HG03066 (cell line): Measurements from ENCODE around the gene TTC39A.

Source experiments
- ATAC-seq: cut with Tn5 transposase; IDR thresholded peaks from one replicate; pipeline ENCODE4 v1.9.1; 2021; ENCODE audit warnings: low read depth; ENCODE audit not compliant: unreplicated experiment

The TTC39A gene

DNA sequence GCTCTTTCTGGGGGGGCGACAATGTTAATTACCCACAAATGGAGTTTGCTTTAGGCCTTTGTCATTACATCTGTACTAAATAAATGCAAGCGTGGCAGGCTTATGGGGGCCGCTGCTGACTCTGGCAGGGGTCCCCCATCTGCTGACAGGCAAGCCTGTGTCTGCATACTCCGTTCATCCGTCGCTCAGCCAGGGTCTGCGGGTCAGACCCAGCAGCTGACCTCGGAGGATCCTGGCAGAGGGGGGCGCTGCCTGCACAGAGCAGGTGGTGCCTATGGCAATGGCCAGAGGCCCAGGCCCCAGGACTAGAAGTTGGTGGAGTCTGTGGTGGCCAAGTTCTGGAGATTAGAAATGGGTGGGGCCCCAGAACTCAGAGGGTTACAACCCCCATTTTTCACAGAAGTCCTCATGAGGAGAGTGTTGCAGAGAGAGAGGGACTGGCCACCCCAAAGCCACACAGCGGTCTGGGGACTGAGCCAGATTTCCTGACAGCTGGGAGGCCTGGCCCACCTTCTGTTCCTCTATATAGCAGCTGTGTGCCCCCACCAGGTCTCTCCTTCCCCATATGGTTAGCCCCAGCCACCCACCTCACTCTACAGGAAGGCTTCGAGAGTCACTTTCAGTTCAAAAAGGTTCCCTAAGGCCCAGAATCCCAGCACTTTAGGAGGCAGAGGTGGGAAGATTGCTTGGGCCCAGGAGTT is 31.0 kb downstream of the TTC39A start:
- ATAC-seq = no peak

DNA sequence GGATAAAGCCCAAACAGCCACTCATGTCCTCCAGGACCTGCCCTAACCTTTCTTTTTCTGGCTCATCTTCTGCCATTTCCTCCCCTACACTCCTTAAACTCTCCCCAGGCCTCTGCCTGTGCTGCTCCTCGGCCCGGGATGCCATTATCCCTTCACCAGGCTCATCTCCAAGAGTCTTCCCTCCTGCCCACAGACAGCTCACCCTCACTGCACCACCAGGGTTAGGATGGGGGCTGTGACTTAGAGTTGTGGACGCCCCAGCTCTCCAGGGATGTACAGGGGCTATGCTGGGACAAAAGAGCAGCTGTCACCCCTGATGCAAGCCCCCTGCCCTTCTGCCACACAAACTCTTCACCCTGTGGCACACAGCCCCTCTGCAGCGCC is 32.0 kb downstream of the TTC39A start:
- ATAC-seq = no peak

DNA sequence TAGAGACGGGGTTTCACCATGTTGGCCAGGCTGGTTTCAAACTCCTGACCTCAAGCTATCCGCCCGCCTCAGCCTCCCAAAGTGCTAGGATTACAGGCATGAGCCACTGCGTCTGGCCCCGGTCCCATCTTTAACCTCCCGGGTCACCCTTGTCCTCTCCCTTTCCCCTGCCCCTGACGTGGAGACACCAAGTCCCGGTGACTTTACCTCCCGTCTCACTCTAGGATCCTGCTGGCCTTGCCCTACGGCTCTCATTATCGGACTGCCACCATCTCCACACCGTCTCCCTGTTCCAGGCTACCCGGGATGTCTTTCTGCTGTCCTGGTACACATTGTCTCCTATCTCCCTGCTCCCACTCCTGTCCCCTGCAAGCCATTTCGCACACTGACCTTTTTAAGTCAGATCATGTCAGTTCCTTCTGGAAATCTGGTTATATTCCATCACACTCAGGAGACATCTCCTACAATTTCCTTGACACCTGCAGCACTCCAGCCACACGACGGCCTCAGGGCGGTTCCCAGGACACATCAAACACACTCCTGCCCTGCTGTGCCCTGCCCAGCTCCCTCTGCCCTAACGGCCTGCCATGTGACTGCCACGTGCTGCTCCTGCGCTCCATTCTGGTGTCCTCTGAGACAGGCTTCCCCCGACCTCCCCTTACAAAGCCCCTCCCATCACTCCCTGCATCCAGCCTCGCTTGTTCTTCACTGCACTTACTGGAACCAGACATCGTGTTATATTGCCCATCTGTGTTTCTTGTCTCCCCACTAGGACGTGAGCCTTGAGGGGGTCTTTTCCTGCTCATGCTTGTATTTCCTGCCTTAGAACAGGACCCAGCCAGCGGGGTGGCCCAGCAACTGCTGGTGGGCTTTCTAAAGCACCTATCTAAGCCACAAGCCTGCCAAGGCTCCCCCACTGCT is 32.7 kb downstream of the TTC39A start:
- ATAC-seq = no peak

DNA sequence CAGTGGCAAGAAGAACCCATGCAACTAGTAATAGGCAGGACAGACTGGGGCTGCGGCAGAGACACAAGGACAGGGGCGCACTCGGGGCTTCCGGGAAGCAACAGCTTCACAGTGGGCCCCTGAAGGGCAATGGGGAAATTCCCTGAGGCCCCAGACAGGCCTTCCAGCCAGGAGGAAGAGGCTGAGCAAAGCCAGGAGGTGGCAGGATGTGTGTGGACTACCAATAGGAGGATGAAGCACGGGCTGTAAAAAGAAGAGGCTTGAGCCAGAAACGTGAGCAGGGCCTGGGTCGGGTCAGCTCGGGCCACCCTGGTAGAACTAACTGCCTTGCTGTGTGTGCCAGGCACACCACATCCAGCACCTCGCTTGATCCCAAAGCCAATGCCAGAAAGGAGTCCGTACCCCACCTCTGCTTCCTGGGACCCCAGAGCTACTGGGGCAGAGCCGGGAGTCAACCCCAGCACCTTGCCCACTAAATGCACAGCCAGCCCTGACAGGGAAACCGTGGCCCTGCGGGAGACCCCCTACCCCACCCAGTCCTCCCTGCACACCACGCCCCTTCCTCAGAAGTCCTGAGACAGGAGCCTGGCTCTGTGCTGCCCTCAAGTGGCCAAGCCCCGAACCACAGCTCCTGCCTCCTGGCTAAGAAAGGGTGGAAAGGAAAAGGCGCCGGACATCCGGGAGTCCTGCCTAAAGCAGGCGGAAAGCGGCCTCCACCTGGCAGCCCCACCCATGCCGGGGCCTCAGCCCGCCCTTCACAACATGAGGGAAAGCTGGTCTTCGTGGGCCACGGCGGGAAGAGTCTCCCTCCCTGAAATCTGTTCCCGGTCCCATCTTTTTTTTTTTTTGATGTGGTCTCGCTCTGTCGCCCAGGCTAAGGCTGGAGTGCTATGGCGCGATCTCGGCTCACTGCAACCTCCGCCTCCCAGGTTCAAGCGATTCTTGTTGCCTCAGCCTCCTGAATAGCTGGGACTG is 33.7 kb downstream of the TTC39A start:
- ATAC-seq = peak; percentile 57

DNA sequence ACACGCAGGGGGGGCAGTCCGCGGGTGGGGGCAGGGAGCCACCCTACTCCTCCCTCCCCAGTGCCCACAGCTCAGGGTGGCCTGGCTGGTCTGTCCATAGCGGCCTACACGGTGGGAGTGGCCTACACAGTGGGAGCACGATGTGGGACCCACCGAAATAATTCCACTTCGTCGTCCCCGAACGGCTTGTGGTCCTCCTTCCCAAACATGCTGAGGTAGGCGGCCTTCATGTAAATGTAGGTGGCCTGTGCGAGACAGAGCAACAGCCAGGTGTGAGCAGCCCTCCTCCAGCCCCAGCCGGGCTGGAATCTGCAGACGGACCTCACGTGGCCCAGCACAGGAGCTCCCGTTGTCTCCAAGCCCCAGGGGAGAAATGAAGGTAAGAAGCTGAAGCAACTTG is 34.4 kb downstream of the TTC39A start:
- no peak for ATAC-seq

DNA sequence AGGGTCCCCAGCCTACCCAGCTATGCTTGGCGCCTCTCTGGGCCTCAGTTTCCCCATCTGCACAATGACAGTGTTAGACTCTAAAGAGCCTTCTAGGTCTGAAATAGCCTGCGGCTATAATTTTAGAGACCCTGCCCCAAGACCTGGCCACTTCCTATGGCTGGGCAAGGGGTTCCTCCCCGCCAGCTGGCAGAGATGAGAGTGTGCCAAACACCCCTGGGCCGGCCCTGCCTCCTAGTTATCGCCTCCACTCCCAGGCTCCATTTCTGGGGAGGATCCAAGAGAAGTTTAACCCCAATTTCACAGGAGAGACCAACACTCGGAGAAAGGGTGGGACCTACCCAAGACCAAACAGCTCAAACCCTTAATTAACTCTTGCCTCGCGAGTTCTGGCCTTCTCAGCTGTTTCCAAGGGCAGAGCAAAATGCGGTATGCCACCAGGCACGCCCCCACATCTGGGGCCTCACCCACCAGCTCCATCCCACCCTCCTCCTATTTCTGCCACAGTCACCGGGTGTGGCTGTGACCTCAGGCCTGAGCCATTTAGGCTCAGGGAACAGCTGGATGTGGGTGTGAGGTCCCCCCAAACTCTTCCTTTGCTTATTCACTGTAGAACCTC is 35.7 kb downstream of the TTC39A start:
- no peak for ATAC-seq

DNA sequence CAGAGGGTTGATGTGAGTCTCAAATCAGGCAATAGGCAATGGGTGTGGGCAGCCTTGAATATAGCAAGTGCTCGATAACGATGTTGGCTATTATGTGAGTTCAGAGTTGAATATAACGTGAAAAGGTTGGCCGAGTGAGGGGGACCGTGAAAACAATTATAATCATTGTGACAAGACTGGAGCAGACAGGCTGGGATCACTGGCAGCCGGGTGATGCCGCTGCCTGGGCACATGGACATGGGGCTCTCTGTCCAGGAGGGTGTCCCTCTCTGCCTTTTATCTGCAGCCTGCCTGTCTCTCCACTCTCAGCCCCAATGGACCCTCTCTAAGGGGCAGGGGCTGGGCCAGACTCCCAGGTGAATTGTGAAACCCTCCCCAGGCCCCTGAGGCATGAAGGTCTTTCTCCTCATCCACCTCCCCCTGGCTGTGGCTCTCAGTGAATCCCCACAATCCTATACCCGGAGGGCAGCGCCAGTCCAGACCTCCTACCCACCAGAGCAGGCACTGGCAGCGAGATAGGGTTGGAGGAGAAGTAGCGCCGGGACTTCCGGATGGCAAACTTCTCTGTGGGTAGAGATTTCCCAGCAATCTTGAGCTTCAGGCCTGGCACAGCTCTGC is 36.4 kb downstream of the TTC39A start:
- ATAC-seq = no peak

DNA sequence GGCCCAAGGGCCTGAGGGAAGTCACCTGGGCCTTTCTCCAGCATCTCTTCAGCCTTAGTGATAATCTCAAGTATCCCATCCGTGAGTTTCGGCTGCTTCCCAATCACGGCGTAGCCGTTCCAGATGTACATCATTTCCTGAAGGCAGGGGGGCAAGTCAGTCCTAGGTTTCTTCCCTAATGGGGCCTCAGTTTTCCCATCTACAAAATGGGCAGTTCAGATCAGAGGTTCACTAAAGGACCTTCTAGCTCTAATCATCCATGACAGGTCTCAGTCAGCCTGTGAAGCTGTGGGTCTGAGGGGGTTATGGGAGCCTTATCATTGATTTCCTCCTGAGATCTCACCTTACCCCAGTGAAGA is 39.9 kb downstream of the TTC39A start:
- ATAC-seq = no peak

DNA sequence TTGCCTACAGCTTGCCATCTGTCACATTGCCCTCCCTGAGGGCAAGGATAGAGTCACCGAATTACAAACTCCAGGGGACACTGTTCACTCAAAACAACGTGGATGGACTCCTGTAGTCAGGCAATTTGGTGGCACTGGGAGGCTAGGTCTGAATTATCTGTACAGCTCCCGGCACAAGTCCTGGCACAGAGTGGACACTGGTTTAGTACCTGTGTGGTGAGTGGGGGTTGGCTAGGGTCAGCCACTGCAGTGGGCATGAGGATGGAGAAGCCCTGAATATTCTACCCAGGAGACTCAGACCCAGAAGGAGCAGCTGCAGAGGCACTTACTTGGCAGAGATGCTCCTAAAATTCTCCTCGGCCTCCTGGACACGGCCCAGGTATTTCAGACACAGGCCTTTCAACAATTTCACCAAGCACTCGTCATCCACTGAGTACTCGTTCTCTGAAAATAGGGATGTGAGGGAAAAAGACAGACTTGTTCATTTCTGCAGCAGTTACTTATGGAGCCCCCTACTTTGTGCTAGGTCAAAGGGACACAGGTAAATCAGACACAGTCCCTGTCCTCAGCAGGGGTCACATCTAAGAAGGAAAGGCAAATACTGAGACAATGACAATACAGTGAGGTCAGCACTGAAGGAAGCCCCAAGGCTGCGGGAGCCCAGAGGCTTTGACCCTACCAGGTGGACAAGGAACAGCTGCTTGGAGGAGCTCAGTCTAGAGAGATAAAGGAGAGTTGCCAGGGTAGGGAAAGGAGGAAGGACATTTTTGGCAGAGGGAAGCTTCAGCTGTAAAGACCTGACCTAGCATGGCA is 40.5 kb downstream of the TTC39A start:
- ATAC-seq = no peak

DNA sequence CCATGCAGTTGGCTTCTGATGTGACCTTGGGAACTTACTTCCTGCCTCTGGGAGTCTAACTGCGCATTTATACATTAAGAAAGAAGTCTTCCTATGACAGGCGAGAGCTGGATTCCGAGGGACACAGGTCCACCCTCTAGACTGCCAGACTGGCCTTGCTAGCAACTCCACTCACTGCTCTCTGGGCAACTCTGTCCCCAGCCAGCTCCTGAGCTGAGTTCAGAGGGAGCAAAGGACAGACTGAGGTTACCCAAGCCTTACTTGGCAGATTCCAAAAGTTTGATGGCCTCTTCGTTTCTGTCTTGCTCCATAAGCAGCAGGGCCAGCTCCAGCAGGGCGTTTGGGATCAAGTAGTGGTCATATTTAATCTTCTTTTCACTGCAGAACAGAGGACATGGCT is 41.8 kb downstream of the TTC39A start:
- no peak for ATAC-seq

DNA sequence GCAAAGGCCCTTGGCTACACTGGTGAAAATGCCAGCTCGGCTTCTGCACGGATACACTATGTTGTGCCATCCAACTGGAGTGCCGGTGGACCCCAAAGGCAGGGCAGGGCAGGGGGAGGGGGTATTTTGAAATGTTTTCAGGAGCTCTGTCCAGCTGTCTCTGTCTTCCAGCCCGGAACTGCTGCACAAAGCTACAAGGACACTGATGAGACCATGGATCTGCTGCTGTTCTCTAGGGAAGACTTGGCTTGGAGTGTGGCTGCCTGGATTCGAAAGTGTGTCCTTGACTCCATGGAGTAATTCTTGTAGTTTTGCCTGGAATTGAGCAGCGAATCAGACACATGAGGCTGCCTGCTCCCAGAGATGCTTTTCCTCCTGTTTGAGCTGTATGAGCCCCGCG is 42.4 kb downstream of the TTC39A start:
- ATAC-seq = no peak

DNA sequence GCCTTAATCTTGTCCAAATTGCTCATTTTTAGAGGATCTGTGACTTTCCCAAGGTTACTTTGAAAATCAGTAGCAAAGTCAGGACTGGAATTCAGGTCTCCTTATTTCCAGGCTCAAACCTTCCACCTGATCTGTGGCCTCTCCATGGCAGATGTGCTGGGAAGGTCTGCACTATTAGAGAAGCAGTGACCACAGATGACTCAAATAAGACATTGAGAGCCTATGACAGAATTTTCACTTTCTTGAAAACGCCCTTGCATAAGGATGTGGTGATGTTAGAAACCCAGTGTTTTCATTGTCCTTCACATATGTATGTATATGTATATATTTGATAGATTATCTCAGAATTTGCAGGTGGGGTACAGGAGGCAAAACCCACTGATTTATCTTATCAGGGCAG is 45.3 kb downstream of the TTC39A start:
- peak; percentile 94 for ATAC-seq

DNA sequence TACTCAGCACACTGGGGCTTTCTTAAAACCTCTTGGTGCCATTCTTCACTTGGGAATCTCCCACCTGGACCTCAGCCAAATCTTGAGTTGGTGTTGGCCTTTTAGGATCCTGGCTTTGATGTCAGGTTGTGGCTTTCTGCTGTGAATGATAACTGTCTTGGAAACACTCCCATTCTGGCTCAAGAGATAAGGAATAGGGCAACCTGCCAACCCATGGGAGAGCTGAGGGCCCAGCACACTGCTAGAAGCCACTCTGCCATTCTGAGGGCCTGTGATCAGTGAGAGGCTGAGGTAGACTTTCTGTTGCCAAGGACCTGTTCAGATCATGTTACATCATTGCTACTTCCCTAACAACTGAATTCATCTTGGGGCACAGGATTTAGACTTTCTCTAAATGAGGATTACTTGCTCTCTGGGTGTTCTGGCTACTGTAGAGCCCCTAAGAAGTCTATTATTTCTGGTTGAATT is 45.8 kb downstream of the TTC39A start:
- ATAC-seq = peak; percentile 36

DNA sequence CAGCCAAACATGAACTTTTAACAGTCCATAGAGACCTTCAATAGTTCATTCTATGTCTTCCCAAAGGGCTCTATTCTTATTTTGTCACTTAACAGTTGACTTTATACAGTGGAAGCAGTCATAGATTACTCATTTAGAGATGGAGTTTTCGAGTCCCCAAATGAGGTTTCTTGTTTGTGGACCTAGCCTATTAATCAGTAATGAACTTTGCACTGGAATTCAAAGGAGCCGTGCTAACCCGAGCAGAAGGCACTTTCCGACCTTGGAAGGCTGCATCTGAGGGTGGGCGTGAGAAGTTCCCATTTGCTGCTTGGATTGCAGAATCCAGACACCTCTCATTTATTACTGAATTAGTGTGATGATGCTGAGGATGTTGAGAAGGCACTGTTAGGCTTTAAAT is 46.4 kb downstream of the TTC39A start:
- ATAC-seq = no peak

DNA sequence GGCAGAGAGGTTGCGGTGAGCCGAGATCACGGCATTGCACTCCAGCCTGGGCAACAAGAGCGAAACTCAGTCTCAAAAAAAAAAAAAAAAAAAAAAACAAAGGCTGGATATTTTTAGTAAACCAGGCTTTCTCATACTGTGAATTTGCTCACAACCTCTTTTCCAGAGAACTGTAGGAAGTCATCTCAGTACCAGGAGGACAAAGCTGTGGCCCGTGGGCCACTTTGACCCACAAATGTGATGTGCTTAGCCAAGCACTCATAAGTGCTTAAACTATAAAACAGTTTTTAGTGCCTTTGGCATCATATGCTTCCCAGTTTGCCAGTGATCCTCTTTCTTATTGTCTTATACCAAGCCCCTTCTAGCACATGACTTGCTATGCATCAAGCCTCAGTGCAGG is 47.8 kb downstream of the TTC39A start:
- no peak for ATAC-seq

DNA sequence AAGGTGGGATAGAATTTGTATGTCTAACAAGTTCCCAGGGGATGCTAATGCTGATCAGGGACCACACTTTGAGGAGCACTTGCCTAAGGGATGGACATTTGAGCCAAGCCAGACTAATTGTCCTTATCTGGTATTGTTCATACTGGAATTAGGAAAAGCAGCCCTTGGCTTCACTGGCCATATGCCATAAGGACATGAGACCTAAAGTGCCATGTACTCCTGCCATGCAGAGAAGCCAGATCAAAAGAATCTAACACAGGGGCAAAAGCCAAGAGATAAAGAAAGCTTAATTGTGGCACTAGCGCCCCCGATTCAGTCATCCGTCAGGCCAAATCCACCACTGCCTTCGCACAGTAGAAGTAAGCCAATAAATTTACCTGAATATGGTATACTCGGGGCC is 48.6 kb downstream of the TTC39A start:
- ATAC-seq = no peak

DNA sequence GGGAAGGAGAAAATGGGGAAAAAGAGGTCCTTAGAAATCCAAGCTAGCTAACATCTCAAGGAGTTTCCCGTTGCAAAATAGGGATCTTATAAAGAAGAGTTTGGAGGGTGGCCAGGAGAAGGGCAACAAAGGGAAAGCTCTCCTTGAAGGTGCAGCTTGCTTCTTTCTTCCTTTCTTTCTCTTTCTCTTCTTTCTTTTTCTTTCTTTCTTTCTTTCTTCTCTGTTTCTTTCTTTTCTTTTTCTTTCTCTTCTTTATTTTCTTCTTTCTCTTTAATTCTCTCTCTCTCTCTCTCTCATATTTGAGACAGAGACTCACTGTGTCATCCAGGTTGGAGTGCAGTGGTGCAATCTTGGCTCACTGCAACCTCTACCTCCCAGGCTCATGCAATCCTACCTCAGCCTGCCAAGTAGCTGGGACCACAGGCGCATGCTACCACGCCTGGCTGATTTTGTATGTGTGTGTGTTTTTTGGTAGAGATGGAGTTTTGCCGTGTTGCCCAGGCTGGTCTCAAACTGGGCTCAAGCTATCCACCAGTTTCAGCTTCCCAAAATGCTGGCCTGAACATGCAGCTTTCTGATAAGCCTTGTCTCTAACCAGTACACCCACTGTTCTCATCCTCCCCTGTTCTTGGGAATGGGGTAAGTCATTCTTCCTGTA is 49.9 kb downstream of the TTC39A start:
- no peak for ATAC-seq

DNA sequence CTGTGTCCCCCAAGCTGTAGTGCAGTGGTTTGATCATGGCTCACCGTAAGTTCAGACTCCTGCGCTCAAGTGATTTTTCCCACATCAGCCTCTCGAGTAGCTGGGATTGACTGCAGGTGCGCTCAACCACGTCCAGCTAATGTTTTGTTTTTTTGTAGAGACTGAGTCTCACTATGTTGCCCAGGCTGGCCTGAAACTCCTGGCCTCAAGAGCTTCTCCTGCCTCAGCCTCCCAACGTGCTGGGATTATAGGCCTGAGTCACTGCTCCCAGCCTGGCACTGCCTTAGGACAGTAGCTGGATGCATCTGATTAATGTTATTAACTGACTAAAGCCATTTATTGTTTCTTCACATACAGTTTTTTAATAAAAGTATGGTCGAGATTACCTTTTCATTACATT is 54.1 kb downstream of the TTC39A start:
- ATAC-seq = no peak

DNA sequence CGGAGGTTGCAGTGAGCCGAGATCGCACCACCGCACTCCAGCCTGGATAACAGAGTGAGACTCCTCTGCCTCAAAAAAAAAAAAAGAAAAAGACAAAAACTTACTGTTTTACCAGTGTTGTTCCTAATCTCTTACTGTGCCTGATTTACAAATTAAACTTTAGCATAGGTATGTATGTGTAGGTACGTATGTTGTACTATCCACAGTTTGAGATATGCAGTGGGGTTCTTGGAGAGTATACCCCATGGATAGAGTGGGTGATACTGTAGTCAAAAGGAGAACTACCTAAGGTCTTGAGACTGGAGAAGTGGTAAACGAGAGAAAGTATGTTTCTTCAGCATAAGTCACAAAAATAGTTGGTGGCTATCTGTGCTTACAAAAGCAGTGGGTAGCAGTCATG is 55.7 kb downstream of the TTC39A start:
- no peak for ATAC-seq
